PC-9 (cell line): ENCODE measurements around the gene NR6A1.

Experiments used
- EZH2 ChIP-seq: fragments of 200-600 bp; sonication (generic); IDR thresholded peaks from 2 replicates; pipeline ENCODE4 v1.8.0; 2017; ENCODE audit warnings: antibody characterized with exemption, low read depth
- TF ChIP-seq, protein P1 (sequence below): fragments of 200-600 bp; sonication (generic); conservative IDR thresholded peaks from 2 replicates; pipeline ENCODE4 v1.6.1; 2017; ENCODE audit warnings: mixed run types, antibody characterized with exemption, mild to moderate bottlenecking, moderate library complexity

DNA sequence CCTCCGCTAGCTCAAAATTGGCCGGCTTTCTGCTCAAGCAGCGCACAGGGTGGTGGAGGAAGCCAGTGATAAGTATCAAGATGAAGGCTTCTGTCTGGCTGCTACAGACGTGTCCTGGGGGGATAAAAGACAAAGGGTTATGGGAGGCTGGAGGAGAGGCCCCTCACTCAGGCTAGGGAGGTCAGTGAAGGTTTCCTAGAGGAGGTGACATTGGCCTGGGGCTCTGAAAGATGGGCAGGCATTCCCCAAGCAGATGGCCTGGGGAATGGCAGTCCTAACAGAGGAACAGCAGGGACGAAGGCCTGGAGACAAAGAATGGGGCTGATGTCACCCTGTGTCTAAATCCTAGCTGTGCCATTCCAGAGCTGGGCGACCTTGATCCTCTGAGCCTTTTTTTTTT is 38.1 kb upstream of the NR6A1 start:
- TF ChIP-seq EZH2 = no peak
- TF ChIP-seq, protein P1, sequence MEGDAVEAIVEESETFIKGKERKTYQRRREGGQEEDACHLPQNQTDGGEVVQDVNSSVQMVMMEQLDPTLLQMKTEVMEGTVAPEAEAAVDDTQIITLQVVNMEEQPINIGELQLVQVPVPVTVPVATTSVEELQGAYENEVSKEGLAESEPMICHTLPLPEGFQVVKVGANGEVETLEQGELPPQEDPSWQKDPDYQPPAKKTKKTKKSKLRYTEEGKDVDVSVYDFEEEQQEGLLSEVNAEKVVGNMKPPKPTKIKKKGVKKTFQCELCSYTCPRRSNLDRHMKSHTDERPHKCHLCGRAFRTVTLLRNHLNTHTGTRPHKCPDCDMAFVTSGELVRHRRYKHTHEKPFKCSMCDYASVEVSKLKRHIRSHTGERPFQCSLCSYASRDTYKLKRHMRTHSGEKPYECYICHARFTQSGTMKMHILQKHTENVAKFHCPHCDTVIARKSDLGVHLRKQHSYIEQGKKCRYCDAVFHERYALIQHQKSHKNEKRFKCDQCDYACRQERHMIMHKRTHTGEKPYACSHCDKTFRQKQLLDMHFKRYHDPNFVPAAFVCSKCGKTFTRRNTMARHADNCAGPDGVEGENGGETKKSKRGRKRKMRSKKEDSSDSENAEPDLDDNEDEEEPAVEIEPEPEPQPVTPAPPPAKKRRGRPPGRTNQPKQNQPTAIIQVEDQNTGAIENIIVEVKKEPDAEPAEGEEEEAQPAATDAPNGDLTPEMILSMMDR = no peak
